ENCODE data around the gene PDE1C.

- TF ChIP-seq RFX5 (IDR thresholded peaks at IDR 0.05; ENCODE audit: low read depth, low read length) (no peak), FOS (IDR thresholded peaks at IDR 0.05; ENCODE audit: low read depth, low read length) (no peak), CTCF (conservative IDR thresholded peaks at IDR 0.05; ENCODE audit: low read depth, low read length) (no peak), POLR2A (IDR thresholded peaks at IDR 0.05; ENCODE audit: low read depth, low read length) (no peak), RAD21 (IDR thresholded peaks at IDR 0.05; ENCODE audit: low read length) (no peak)
Observed at GRCh38 chr7:31748084-31748483, 322.1 kb downstream of the PDE1C start.

Measured in IMR-90 (cell line).